Hypothalamus (tissue), 51 donors: Measurements from ENCODE around the gene AOC3.

Experiments
- DNase-seq, 51 donors: peaks; one replicate each; lab custom pipeline; 2025; lab: John Stamatoyannopoulos, UW

AOC3 gene

DNA sequence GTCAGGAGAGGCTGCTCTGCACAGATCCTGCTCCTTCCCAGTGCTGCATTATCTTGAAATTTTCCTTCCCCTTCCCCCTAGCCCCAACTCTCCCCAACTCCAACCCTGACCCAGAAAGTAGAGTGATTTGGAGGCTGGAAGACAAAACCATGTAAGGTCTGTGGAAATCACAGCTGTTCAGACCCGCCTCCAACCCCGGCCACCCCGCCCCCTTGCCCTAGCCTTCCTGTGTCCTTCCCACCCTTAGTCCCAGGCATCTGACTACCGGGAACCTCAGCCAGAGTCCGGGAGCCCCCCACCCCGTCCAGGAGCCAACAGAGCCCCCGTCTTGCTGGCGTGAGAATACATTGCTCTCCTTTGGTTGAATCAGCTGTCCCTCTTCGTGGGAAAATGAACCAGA is at the start of gene AOC3:
TSS of gene AOC3 (plus strand) at position 246 of the 400 bp plus-strand sequence. CDS start at position 391, 145 bp downstream.
- DNase-seq = no peak

- DNase-seq = no peak
Measured at GRCh38 chr17:42803074-42803883, 47.7 kb upstream of the AOC3 start.

GRCh38 chr17:42804918-42805367 is 46.1 kb upstream of the AOC3 start:
- DNase-seq = no peak

- DNase-seq = no peak
Measured at GRCh38 chr17:42806249-42806648, 44.8 kb upstream of the AOC3 start.

DNA sequence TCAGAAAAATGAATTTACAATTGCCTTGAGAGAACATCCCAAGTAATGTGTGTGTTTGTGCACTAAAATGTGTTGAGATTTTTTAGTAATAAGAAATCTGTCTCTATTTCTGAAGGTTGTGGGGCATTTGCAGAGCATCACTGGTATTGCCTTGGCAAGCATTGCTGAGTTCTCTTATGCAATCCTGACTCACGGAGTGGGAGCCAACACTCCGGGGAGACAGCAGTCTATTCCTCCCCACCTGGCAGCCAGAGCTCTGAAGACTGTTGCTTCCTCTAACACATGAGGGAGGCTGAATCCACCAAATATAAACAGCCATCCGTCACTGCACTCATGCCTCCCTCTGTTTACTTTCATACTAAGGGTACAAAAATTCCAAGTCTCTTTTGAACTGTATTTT is 41.7 kb upstream of the AOC3 start:
- peak in 7 of 51 donors; percentile 1 to 45 (median 12) for DNase-seq

- no peak for DNase-seq
Measured at GRCh38 chr17:42814633-42815399, 36.2 kb upstream of the AOC3 start.

DNA sequence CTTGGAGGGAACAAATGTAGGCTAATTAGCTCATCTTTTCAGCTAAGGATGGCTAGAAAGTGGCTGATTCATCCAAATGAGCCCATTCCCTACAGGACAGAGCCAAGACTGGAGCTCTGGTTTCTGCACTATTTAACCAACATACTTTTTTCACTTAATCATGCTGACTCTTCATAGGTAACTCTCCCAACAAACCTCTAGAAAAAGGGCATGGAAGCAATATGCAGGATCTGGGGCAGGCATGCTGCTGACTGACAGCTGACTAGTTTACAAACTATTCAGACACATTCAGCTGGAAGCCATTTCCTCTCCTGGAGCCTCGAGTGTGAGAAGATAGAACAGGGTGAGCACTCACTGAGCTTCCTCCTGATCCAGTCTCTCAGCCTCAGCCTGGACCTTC is 33.1 kb upstream of the AOC3 start:
- no peak for DNase-seq

DNA sequence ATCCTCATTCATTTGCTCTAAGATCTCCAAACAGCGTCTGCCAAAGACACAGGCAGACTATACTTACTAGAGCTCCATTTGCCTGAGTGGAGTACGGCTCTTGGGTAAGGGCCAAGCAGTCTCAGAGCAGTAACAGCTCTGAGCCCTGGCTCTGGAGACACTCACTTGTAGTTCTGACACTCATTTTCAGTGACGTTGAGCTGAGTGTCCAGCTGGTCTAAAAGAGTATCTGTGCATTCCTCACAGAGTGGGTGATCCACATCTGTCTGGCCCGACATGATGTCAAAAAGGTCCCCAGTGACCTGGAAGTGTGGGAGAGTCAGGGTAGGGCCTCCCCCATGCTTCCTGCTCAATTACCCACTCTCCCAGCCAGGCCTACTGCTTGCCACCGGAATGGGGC is 32.6 kb upstream of the AOC3 start:
- DNase-seq = no peak

- peak in 7 of 51 donors; percentile 4 to 29 (median 10) for DNase-seq
Measured at GRCh38 chr17:42819939-42820535, 31.0 kb upstream of the AOC3 start.

DNA sequence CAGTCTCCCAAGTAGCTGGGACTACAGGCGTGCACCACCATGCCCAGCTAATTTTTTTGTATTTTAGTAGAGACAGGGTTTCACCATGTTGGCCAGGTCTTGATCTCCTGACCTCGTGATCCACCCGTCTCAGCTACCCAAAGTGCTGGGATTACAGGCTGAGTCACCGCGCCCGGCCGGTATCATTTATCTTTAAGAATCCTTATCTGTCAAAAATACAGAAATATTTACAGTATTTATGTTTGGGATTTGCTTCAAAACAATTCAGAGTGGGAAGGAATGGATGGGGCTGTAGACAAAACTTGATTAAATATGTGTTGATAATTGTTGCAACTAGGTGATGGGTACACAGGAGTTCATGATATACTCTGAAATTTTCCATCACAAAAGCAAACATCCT is 29.8 kb upstream of the AOC3 start:
- no peak for DNase-seq

DNA sequence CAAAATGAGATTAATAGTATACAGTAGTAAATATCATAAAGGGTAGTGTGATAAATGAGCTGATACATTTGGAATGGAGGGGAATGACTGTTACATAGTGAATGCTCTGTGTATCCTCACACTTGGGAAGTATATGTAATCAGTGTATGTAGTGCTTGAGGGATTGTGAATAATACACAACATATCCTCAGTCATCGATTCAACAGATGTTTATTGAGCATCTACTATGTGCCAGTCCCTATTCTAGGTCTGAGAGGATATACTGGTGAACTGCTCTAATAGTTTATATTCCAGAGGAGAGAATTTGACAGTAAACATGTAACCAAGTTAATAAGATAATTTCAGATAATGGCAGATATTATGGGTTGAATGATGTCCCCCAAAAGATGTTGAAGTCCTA is 23.5 kb upstream of the AOC3 start:
- no peak for DNase-seq

DNA sequence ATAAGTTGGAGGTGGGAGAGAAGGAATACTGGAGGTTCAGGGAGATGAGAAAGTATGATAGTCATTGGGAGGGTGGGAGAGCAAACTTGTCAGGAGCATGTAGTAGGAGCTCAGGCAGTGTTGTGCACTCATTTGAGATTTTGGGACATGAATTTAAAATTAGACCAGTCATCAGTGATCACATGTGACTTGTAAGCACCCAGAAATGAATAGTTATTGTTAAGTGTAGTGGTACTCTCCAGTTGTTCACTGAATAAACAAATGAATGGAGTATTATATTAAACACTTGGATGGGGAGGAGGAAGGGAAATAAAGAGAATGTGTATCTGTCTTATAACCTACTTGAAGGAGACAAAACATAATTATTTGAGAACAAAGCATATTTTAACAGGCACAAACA is 20.0 kb upstream of the AOC3 start:
- DNase-seq = no peak

- no peak for DNase-seq
Measured at GRCh38 chr17:42832213-42832933, 18.6 kb upstream of the AOC3 start.

DNA sequence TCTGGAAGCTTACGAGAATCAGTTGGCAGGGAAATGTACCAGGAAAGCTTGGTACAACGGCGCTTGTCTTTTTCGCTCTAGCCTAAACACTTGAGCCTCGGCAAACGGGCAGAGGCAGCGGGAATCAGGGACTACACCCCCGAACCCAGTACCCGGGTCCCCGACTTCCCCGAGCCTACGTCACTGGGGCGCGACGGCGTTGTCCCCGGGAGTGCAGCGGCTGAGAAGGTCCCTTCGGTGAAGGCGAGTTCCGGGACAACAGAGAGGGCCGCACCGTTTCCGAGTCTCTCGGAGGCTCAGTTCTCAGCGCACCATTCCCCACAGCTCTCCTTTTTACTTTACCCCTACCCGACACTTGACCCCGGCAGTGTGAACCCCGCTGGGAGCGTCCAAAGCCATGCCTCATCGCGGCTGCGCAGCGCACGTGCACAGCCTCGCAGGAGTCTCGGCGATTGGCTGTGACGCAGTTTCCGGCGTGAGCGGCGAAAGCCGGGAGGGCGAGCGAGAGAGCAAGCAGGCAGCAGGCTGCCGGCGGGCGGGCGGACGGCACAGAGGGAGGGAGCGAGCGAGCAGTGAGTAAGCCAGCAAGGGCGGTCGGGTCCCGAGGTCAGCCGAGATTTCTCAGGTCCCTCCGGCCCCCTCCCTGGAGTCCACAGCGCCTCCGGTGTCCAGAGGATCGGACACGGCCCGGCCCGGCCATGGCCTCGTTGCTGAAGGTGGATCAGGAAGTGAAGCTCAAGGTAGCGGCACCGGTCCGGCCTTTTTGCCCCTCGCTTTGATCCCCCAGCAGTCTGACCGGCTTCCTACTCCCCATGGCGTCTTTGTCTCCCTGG is 17.8 kb upstream of the AOC3 start, which contains the start of gene PSME3:
TSS of gene PSME3 (plus strand) at position 464 of the 833 bp plus-strand sequence. CDS start at position 699, 235 bp downstream.
- DNase-seq = peak; percentile 60 to 98 (median 89)

DNA sequence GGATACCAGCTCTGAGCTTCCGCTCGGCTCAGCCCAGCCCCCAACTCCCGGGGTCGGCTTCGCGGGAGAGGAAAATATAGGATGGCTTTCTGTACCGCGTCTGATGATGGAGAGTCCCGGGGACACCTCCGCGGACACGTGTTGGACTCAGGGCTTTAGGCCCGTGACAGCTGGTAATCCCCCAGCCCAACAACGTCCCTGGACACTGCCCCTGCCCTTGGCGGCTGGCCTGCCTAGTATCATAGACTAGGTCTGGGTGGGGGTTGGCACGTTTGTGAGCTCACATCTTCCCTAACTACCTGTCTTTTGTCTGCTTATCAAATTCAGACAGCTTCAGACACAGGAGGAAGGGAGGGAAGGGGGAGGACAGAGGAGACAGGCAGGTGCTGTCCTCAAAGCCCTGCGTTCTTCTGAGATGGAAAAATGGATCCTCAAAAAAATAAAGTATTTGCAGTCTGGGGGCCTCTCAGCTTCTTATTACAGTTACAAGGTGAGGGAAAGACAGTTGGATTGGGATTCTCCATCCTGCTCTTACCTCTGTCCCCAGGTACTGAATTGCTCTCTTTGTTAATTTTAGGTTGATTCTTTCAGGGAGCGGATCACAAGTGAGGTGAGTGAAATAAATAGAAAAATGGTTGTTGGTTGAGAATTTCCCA is 17.1 kb upstream of the AOC3 start:
- DNase-seq = no peak

DNA sequence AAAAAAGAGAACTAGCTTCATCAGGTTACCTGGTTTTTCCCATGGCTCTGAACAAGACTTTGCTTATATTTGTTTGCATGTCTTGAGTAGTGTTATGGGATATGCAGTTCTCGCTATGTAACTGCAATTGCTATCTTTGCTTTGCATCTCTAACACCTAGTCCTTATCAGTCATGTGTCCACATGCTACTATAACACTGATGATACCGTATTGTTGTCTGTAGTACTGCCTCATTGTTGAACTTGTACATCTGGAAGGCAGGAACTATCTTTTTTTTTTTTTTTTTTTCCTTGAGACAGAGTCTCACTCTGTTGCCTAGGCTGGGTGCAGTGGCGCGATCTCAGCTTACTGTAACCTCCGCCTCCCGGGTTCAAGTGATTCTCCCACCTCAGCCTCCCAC is 15.3 kb upstream of the AOC3 start:
- DNase-seq = no peak

DNA sequence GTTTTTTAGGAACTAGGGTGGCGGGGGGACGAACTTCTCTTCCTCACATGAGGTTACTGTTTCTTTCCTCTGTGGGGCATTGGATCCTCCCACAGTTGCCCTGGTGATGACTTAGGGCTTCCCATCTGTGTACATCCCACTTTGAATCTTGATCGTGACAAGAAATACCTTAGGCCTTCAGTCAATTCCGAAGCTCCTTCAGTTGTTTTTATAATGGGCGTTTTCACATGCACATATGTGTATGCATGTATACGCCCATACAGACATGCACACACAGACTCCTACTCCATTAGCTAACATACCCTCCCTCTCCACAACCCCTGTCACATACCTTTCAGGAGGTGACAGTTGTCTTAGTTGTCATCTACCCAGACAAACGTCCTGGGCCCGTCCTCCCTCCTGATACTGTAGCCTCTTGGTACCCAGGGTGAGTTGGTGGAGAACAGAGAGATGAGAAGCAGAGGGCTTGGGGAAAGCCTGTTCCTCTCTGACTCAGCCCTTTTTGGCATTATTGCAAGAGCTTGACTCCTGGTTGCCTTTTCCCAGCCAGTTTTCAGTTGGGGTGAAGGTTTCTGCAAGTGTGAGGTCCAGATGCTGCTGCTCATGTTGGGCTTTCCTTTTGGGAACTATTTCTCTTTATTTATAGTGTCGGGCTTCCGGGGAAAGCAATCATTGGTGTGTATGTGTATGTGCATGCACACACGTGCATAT is 8.9 kb upstream of the AOC3 start:
- no peak for DNase-seq

GRCh38 chr17:42843358-42843934 is 7.6 kb upstream of the AOC3 start:
- DNase-seq = peak in 18 of 51 donors; percentile 2 to 32 (median 12)
